WERI-Rb-1 (cell line): ENCODE results near the gene DTYMK.

Source experiments
- DNase-seq: peaks from one replicate; pipeline ENCODE4 v3.0.0-alpha.2; 2020
- H3K27ac ChIP-seq: fragments of 250-450 bp; sonication (Bioruptor Pico); 2 replicates; pipeline ENCODE4 v1.5.1; 2020; ENCODE audit warnings: mild to moderate bottlenecking, moderate library complexity
- H3K27me3 ChIP-seq: fragments of 250-450 bp; sonication (Bioruptor Pico); 2 replicates; pipeline ENCODE4 v1.5.1; 2021; ENCODE audit warnings: mild to moderate bottlenecking, low read depth, moderate library complexity; ENCODE audit not compliant: insufficient read depth, severe bottlenecking
- H3K36me3 ChIP-seq: fragments of 250-450 bp; sonication (Bioruptor Pico); 2 replicates; pipeline ENCODE4 v1.5.1; 2020; ENCODE audit warnings: mild to moderate bottlenecking, moderate library complexity
- H3K4me3 ChIP-seq: 2 replicates; pipeline ENCODE4 v1.5.1; 2011; ENCODE audit warnings: low read depth, mild to moderate bottlenecking, control low read depth, low read length
- H3K9me3 ChIP-seq: fragments of 250-450 bp; sonication (Bioruptor Pico); 2 replicates; pipeline ENCODE4 v1.5.1; 2021; ENCODE audit warnings: mild to moderate bottlenecking, moderate library complexity; ENCODE audit not compliant: severe bottlenecking
- CTCF ChIP-seq: IDR thresholded peaks from 2 replicates; pipeline ENCODE4 v1.5.1; 2011; ENCODE audit warnings: low read depth, mild to moderate bottlenecking, control low read depth, inconsistent platforms, low read length

The DTYMK gene

GRCh38 chr2:241678784-241679540 is 7.7 kb downstream of the DTYMK start:
- Histone ChIP-seq H3K27me3 (no peaks in the 10 kb centered on the region), H3K36me3 (peaks cover 95% of the 10 kb centered on the region), H3K27ac (no peak overlapping the region), H3K4me3 (no peak overlapping the region), H3K9me3 (no peaks in the 10 kb centered on the region)
- no peak for DNase-seq
- TF ChIP-seq CTCF: no peak

- no peak overlapping the region for H3K27ac ChIP-seq
- no peaks in the 10 kb centered on the region for H3K9me3 ChIP-seq
- H3K4me3 ChIP-seq: no peak overlapping the region
- no peak for DNase-seq
- TF ChIP-seq CTCF: no peak
- H3K27me3 ChIP-seq: no peaks in the 10 kb centered on the region
- peaks cover 89% of the 10 kb centered on the region for H3K36me3 ChIP-seq
Observed at GRCh38 chr2:241678307-241678706, 8.3 kb downstream of the DTYMK start.

- no peak for TF ChIP-seq CTCF
- Histone ChIP-seq H3K9me3 (no peaks in the 10 kb centered on the region), H3K27ac (no peak overlapping the region), H3K4me3 (no peak overlapping the region), H3K36me3 (peaks cover 82% of the 10 kb centered on the region), H3K27me3 (no peaks in the 10 kb centered on the region)
- no peak for DNase-seq
Observed at GRCh38 chr2:241677392-241677791, 9.2 kb downstream of the DTYMK start.

GRCh38 chr2:241676665-241677064 is 9.9 kb downstream of the DTYMK start:
- H3K9me3 ChIP-seq: no peaks in the 10 kb centered on the region
- H3K36me3 ChIP-seq: peaks cover 81% of the 10 kb centered on the region
- H3K27me3 ChIP-seq: no peaks in the 10 kb centered on the region
- no peak for TF ChIP-seq CTCF
- H3K27ac ChIP-seq: peak overlapping the region; percentile 44
- DNase-seq: no peak
- no peak overlapping the region for H3K4me3 ChIP-seq

GRCh38 chr2:241675885-241676284 is 10.7 kb downstream of the DTYMK start:
- Histone ChIP-seq H3K4me3 (no peak overlapping the region), H3K9me3 (no peaks in the 10 kb centered on the region), H3K27me3 (no peaks in the 10 kb centered on the region), H3K27ac (peak overlapping the region; percentile 44), H3K36me3 (peaks cover 80% of the 10 kb centered on the region)
- TF ChIP-seq CTCF: peak; percentile 70
- peak; percentile 69 for DNase-seq
